Activated CD8-positive, alpha-beta memory T cell treated with anti-CD3 and anti-CD28 coated beads for 48 hours (primary cell): Measurements from ENCODE around the gene PSMD2.
A peak's percentile ranks its signal among the peaks of the same experiment; 100 is the strongest.

Experiments
- DNase-seq, 3 experiments: peaks; one replicate each; pipeline ENCODE4 v3.0.0-alpha.2; 2020; ENCODE audit warnings: low read depth in 2 of 3, low spot score in 2 of 3

The PSMD2 gene

DNA sequence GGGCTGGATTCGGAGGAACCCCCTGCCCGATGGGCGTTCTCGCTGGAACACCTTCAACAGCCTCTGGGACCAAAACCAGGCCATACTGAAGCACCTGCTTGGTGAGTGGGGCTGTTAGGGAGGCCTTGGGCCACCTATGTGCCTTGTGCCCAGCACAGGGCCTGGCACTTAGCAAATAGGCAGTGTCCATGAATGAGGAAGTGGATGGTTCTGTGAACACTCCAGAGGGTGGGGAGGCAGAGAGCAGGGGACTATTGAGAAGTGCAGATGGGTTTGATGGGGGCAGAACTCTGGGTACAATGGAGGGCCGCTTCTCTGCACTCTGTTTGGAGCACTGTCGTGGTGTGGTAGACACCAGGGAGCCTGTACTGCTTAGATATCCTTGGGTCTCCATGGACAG lies 21.7 kb upstream of the PSMD2 start:
- DNase-seq: no peak

DNA sequence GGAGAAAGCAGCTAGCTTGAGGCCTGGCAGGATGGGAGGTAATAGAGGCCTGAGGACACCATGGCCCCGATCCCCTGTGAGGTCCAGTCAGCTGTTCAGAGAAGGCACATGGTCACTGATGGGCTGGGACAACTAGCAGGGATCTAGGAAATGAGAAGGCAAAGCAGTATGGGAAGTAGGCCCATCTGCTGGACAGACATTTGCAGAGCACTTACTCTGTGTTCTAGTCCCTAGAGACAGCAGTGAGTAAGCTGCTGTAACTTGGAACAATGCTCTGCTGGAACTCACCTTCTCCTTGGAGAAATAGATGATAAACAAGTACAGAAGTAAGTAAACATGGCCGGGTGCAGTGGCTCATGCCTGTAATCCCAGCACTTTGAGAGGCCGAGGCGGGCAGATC lies 16.1 kb upstream of the PSMD2 start:
- no peak for DNase-seq

DNA sequence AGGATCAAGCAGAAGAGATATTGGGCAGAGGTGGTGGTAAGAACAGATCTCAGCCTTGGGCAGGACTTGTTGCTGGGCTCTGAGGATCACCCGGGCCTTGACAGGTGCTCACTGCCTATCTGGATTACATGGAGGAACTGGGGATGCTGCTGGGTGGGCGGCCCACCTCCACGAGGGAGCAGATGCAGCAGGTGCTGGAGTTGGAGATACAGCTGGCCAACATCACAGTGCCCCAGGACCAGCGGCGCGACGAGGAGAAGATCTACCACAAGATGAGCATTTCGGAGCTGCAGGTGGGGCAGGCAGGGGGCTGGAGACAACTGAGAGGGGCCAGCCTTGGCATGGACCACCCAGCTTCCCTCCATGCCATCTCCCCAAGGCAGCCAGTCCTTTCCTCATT lies 15.4 kb upstream of the PSMD2 start:
- DNase-seq: no peak

DNA sequence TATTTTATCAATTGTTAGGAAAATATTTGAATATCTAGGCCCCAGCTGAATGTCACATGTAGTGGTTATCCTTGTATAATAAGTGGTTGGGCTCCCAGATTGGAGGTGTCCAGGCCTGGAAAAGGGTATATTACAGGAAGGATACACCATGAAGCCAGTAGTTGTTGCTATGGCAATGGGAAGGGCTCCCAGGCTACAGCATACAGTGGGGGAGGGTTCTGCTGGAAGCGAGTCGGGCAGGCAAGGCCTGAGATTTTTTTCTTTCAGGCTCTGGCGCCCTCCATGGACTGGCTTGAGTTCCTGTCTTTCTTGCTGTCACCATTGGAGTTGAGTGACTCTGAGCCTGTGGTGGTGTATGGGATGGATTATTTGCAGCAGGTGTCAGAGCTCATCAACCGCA lies 14.3 kb upstream of the PSMD2 start:
- DNase-seq: no peak

DNA sequence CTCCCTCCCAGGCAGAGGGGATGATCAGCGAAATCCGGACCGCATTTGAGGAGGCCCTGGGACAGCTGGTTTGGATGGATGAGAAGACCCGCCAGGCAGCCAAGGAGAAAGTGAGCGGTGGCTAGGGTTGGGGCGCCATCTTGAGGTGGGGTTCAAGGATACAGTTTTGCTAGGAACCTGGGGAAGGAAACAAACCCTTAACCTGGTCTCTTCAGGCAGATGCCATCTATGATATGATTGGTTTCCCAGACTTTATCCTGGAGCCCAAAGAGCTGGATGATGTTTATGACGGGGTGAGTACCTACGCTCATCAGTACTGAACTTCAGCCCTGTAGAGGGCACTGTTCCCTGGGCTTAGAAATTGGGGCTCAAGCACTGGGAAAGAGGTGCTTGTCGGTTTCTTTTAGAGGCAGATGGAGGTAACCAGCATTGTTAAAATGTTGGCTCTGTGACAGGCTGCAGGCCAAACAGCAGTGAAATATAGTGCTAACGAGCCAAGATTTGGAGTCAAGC lies 9.6 kb upstream of the PSMD2 start:
- peak; percentile 31 to 50 (median 49) for DNase-seq

DNA sequence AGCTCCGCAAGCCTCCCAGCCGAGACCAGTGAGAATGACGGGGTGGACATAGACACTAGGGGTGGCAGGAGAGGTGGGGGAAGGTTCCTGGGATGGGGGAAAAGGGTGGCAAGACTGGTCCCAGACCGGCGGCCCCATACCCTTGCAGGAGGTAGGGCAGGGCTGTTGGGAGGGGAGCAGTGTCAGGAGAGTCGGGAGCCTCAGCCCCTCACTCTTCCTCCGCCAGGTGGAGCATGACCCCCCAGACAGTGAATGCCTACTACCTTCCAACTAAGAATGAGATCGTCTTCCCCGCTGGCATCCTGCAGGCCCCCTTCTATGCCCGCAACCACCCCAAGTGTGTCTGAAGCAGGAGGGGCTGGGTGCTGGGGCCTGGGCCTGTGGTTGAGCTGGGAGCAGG lies 8.7 kb upstream of the PSMD2 start:
- no peak for DNase-seq

DNA sequence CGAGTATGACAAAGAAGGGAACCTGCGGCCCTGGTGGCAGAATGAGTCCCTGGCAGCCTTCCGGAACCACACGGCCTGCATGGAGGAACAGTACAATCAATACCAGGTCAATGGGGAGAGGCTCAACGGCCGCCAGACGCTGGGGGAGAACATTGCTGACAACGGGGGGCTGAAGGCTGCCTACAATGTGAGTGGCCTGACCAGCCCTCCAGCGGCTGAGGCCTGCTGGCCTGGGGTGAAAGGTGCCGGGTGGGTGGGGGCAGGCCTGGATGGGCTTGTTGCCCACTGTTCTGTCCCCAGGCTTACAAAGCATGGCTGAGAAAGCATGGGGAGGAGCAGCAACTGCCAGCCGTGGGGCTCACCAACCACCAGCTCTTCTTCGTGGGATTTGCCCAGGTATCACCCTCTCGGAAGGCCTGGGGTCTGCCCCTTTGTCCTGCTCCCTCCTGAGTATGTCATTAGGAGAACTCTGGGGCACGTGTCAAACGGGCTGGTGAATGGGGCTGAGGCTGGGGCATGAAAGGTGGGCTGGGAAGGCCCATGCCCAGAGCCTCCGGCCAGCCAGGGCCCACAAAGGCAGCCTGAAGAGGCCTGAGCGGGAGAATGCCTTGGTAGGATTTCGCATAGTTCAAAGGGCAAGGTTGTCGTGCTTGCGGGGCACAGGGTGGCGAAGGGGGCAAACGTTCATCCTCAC lies 7.8 kb upstream of the PSMD2 start:
- DNase-seq: no peak

DNA sequence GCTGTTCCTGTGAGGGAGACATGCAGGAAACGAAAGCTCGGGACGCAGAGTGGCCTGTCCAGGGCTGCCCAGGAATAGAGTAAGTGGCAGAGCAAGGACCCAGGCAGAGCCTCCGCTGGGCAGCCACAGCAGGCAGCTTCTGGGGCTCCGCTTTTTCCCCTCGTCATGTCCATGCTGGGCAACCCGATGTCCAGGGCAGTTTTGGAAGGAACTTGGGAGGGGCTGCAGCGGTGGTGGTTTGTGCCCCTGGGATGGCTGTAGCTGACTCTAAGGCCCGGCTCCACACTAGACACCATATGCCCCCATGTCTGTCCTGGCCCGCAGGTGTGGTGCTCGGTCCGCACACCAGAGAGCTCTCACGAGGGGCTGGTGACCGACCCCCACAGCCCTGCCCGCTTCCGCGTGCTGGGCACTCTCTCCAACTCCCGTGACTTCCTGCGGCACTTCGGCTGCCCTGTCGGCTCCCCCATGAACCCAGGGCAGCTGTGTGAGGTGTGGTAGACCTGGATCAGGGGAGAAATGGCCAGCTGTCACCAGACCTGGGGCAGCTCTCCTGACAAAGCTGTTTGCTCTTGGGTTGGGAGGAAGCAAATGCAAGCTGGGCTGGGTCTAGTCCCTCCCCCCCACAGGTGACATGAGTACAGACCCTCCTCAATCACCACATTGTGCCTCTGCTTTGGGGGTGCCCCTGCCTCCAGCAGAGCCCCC lies 7.1 kb upstream of the PSMD2 start:
- DNase-seq: no peak

DNA sequence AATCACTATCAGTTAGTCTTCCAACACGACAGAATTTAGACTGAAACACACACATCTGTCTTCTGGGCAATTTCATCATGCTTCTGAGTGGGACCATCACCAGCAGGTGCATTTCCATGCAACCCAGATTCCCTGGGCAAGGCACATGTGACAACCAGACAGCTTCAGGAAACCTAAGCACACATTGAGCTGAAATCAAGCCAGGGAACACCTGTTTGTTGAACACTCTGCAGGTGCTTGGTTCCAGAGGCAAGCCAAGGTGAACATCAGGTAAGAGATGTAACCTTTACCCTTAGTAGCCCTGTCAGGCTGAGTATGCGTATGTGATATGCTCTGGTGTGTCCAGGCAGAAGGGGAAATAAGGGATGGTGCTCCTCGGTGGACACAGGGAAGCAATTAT lies 3.3 kb upstream of the PSMD2 start:
- DNase-seq: no peak

DNA sequence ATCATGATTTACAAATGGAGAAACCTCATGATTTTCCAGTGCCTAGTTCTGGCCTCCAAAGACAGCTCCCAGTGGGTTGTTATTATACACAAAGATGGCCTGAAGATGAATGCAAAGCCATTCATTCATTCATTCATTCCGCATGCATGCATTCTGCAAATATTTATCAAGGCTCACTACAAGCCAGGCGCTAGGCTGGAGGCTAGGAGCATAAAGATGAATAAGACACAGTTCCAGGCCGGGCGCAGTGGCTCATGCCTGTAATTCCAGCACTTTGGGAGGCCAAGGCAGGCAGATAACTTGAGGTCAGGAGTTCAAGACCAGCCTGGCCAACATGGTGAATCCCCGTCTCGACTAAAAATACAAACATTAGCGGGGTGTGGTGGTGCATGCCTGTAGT lies 2.4 kb upstream of the PSMD2 start:
- no peak for DNase-seq

DNA sequence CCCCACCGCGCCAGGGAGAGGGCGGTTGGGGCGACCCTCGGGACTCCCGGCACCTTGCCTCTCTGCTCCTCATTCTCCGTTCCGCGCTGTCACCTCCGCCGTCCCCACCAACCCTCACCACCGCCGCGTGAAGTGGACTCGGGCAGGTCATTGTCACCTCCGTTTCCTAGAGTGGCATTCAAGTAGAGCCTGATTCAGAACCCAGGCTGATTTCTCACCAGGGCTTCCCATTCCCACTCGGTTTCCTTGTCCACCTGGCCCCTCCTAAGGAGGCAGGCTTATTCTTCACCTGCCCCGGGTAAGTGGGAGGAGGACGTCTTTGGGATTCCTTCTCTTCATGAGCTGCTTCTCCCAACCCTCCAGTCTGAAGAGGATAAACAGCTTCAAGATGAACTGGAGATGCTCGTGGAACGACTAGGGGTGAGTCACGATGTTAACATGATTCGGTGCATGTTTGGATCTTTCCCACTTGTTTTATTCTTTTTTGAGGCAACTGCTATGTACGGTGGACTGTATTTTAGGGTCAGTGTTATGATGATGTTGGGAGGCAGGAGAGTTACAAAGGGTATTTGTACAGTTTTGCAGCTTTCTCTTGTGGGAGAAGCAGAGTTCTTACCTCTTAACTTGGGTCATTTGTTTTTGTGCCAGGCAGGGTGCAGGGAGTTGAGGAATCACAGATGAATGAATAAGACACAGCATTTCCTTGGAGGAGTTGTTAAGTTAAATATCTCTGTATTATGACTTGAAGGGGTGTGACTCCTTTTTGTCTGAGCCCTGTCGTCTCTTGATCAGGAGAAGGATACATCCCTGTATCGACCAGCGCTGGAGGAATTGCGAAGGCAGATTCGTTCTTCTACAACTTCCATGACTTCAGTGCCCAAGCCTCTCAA lies 692 bp downstream of the PSMD2 start:
- DNase-seq: no peak

DNA sequence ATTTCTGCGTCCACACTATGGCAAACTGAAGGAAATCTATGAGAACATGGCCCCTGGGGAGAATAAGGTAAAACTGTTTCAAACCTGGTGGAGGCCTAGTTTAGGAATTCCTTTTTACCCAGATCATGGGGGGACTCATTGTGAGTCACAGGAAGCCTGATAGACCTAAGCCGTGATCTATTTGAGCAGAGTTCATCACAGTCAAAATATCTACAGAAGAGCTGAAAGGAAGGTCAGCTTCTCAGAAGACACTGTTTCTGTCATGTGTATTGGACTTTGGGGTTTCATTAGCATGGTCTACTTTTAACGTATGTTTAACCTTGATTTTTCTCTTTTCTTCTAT lies 1.3 kb downstream of the PSMD2 start:
- no peak for DNase-seq

DNA sequence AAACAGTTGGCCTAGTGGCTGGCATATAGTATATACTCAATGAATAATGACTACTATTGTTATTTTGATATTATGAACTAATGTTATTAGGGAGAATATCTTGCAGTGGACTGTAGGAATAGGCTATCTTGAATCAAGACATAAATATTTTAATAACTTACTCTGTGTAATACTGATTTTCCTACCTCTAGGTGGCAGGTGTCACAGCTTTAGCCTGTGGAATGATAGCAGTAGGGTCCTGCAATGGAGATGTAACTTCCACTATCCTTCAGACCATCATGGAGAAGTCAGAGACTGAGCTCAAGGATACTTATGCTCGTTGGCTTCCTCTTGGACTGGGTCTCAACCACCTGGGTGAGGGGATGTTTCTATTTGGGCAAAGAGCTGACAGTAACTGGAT lies 6.5 kb downstream of the PSMD2 start:
- DNase-seq: no peak

DNA sequence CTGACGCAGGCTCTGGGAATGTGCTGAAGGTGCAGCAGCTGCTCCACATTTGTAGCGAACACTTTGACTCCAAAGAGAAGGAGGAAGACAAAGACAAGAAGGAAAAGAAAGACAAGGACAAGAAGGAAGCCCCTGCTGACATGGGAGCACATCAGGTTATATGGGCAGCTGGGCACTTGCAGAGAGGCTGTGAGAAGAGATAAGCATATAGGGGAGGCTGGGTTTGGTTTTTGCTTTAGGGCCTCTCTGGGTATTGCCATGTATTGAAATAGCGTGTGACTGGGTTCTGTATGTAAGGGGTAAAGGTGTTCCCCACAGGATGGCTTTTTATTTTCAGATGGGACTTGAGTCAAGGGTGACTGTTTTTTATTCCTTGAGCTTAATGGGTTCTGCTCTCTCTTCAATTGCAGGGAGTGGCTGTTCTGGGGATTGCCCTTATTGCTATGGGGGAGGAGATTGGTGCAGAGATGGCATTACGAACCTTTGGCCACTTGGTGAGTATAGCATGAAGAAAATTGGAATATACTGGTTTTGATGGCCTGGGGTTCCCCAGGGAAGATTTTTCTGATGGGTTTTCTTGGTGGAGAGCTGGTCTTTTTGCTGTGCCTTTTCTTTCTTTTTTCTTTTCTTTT lies 7.4 kb downstream of the PSMD2 start:
- no peak for DNase-seq

DNA sequence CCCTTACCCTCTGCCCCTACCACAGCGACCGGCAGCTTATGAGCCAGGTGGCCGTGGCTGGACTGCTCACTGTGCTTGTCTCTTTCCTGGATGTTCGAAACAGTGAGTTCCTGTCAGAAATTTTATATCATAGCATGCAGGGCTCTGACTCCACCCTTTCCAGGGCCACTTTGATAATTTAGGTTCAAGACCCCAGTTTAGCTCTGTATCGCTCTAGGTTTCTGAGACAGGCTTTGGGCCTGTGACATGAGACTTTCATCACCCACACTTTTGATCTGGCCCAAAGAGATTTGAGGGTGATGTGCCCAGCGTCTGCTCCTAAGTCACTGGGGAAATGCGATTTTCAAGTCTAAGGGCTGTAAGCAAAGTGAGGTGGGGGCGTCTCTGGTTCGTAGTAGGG lies 8.9 kb downstream of the PSMD2 start:
- no peak for DNase-seq

DNA sequence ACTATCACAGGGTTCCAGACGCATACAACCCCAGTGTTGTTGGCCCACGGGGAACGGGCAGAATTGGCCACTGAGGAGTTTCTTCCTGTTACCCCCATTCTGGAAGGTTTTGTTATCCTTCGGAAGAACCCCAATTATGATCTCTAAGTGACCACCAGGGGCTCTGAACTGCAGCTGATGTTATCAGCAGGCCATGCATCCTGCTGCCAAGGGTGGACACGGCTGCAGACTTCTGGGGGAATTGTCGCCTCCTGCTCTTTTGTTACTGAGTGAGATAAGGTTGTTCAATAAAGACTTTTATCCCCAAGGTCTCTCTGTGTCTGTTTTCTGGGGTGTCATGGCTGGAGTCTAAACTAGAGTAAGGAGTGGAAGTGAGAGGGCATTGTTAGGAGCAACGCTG lies 9.7 kb downstream of the PSMD2 start:
- no peak for DNase-seq

DNA sequence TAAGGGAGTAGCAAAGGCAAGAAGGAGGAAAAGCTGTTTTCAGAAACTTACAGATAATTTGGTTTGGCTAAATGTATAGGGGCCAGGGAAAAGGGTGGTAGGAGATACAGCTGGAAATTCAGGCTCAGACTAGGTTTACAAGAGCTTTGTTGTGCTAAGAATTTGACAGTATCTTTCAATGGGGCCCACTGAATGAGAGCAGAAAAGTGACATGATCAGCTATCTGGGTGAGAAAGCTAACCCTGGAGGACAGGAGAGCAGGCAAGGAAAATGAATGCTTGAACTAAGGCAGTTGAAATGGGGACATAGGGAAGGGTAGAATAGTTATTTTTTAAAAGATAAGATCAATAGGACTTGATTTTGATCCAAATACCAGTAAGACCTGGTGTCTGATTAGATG lies 12.6 kb downstream of the PSMD2 start:
- no peak for DNase-seq

DNA sequence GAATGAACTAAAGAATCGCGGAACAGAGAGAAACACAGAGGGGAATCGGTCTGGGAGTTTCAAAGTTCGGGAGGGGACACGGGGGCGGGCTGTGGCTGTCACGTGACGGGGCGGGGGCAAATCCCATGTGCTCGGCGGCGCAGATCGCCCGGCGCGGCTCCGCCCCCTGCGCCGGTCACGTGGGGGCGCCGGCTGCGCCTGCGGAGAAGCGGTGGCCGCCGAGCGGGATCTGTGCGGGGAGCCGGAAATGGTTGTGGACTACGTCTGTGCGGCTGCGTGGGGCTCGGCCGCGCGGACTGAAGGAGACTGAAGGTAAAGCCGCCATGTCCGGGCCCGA lies 15.3 kb downstream of the PSMD2 start, which contains the start of gene EIF4G1:
Gene EIF4G1, plus strand, starts transcription at position 244 of the 337 bp plus-strand sequence. CDS start 1,191 bp downstream, outside the sequence.
- peak; percentile 73 to 88 (median 75) for DNase-seq

DNA sequence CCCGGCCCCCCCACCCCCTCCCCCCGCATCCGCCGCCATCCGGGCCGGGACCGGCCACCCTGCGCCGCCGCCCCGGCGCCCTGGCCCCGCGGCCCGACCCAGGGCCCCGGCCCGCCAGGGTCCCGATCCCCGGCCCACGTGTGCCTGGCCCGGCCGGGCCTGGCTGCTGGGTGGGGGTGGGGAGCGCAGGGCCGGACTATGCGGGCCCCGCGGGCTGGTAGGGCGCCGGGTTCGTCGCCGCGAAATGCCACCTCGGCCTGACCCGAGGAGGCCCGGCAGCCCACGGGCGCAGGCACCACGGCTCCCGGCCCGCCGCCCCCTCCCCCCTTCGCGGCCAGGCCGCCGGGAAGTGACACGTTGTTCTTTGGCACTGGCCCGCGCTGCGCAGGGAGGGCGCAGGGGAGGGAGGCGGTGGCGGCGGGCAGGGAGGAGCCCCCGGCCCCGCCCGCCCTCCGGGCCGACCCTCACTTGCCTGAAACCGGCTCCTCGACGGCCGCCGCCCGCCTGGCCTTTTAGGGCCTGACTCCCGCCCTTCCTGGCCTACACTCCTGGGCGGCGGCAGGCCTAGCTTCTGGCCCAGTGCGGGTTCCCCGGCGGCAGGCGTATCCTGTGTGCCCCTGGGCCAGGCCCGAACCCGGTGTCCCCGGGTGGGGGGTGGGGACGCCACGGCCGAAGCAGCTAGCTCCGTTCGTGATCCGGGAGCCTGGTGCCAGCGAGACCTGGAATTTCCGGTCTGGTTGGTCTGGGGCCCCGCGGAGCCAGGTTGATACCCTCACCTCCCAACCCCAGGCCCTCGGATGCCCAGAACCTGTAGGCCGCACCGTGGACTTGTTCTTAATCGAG lies 15.9 kb downstream of the PSMD2 start:
- peak in 1 of 3 experiments; percentile 40 for DNase-seq

DNA sequence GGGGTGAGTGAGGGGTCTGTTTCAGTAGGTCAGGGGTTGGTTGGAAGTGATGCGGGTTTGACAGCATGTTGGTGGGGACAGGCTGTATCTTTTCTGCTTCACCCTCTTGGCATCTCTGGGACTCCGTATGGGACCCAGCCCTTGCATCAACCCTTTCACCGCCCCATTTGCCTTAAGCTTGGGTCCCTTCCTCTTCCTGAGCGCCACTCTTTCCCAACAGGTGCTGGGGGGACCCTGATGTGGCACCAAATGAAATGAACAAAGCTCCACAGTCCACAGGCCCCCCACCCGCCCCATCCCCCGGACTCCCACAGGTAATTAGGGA lies 16.5 kb downstream of the PSMD2 start:
- DNase-seq: no peak
